Measurements from ENCODE around the gene PDCL2. TPM values are rescaled to one million over a fixed set of nuclear protein-coding genes. Genes with fewer than 3 reads are reported as not detected.

The PDCL2 gene
- total RNA-seq, 6 experiments from 2014 or later: not detected

DNA sequence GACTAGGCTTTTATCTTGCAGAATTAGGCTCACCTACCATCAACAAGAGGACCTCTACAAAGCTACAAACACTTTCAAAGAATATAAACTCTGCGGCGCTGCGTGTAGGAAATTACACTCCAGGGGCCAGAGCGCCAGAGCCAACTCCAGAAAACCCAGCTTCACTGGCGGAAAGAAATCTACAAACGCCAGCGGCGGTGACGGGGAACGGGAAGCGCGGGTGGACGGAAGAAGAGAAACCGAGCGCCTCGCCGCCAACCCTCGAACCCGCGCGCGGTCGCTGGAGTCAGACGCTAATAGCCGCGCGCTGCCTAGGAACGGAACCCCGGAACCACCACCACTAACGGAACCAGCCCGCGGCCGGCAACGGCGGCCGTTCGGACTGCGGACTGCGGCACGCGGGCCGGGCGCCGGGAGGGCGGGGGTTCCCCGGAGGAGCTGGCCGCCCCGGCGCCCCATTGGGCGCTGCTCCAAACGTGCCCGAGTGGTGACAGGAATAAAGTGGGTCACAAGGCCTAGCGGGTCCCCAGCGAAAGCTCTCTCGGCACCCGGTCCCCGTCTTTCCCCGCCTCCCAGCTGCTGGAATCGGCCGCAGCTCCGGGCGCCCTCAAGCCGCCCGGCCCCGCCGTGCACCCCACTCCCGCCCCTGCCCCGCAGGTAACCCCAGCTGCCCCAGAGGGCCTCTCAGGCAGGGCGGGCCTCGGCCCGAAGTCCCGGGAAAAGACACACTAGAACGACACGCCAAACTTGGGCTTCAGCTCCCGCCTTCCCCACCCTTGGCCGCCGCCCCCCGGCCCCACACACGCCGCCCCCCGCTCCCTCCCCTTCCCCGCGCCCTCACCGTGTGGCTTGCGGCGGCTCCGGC, 46.2 kb downstream of the PDCL2 start:
- peaks cover 2% of the 10 kb centered on the region; the same call in 1 of the 2 replicates for H3K27me3 Mint-ChIP-seq (ENCODE audit: insufficient read depth)
- peaks cover 7% of the 10 kb centered on the region; the same call in 1 of the 2 replicates for H3K36me3 Mint-ChIP-seq (ENCODE audit: low read depth)
- peak; percentile 63 for DNase-seq
- TF ChIP-seq, protein P1, sequence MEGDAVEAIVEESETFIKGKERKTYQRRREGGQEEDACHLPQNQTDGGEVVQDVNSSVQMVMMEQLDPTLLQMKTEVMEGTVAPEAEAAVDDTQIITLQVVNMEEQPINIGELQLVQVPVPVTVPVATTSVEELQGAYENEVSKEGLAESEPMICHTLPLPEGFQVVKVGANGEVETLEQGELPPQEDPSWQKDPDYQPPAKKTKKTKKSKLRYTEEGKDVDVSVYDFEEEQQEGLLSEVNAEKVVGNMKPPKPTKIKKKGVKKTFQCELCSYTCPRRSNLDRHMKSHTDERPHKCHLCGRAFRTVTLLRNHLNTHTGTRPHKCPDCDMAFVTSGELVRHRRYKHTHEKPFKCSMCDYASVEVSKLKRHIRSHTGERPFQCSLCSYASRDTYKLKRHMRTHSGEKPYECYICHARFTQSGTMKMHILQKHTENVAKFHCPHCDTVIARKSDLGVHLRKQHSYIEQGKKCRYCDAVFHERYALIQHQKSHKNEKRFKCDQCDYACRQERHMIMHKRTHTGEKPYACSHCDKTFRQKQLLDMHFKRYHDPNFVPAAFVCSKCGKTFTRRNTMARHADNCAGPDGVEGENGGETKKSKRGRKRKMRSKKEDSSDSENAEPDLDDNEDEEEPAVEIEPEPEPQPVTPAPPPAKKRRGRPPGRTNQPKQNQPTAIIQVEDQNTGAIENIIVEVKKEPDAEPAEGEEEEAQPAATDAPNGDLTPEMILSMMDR (IDR thresholded peaks at IDR 0.05): no peak
- peak overlapping the region; percentile 92 for H3K27ac Mint-ChIP-seq
- H3K4me1 Mint-ChIP-seq (ENCODE audit: low read depth): peaks cover 65% of the 10 kb centered on the region
- peak overlapping the region; percentile 99 for H3K4me3 Mint-ChIP-seq
- no peaks in the 10 kb centered on the region for H3K9me3 Mint-ChIP-seq

DNA sequence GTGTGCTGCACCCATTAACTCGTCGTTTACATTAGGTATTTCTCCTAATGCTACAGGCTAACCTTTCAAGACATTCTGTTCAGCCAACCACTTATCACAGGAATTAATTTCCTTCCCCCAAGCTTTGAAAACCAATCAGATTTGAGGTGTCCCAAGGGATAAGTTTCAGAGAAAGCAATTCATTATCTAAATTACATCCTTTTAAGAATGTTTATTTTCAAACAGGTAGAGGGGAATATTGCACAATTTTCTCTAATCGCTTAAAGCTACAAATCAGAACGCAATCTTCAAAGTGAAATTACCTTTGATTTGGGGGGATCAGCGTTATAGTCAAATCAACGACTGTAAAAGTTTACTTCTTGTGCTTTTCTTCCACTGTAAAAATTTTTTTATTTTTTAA, 46.9 kb downstream of the PDCL2 start:
- TF ChIP-seq, protein P1 (IDR thresholded peaks at IDR 0.05): no peak
- Mint-ChIP-seq H3K4me3 (peak overlapping the region; percentile 95), H3K27me3 (ENCODE audit: insufficient read depth) (peaks cover 2% of the 10 kb centered on the region; the same call in 1 of the 2 replicates), H3K9me3 (no peaks in the 10 kb centered on the region), H3K4me1 (ENCODE audit: low read depth) (peaks cover 60% of the 10 kb centered on the region), H3K27ac (peak overlapping the region; percentile 92), H3K36me3 (ENCODE audit: low read depth) (peaks cover 7% of the 10 kb centered on the region; the same call in 1 of the 2 replicates)
- peak; percentile 17 for DNase-seq

GRCh38 chr4:55543858-55544257, 48.2 kb downstream of the PDCL2 start:
- TF ChIP-seq, protein P1 (IDR thresholded peaks at IDR 0.05): peak; percentile 33; the same call in 1 of the 2 replicates
- Mint-ChIP-seq H3K27ac (peak overlapping the region; percentile 79), H3K36me3 (ENCODE audit: low read depth) (peaks cover 3% of the 10 kb centered on the region; the same call in 1 of the 2 replicates), H3K4me1 (ENCODE audit: low read depth) (peaks cover 47% of the 10 kb centered on the region), H3K4me3 (peak overlapping the region; percentile 95), H3K9me3 (no peaks in the 10 kb centered on the region), H3K27me3 (ENCODE audit: insufficient read depth) (peaks cover 2% of the 10 kb centered on the region; the same call in 1 of the 2 replicates)
- DNase-seq: no peak

DNA sequence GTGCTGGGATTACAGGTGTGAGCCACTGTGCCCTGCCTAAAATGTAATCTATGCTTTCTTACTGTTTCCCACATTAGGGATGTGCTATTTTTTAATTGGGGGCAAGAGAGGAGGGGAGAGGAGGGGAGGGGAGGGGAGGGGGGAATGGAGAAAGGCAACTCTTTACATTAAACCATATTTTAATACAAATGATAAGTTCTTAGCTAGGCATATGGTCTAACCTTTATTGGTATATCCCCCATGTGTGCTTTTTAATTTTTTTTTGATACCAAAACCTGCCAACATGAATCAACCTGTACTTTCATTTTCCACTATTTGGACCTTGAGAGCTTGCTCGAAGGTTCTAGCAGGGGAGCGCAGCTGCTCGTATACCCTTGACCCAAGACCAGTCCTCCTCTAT, 51.8 kb downstream of the PDCL2 start:
- H3K4me1 Mint-ChIP-seq (ENCODE audit: low read depth): peaks cover 43% of the 10 kb centered on the region
- TF ChIP-seq, protein P1 (IDR thresholded peaks at IDR 0.05): no peak
- peaks cover 10% of the 10 kb centered on the region for H3K36me3 Mint-ChIP-seq (ENCODE audit: low read depth)
- no peaks in the 10 kb centered on the region for H3K9me3 Mint-ChIP-seq
- H3K4me3 Mint-ChIP-seq: no peak overlapping the region
- H3K27ac Mint-ChIP-seq: no peak overlapping the region
- DNase-seq: no peak
- peaks cover 2% of the 10 kb centered on the region; the same call in 1 of the 2 replicates for H3K27me3 Mint-ChIP-seq (ENCODE audit: insufficient read depth)

- H3K27me3 Mint-ChIP-seq (ENCODE audit: insufficient read depth): peaks cover under 1% of the 10 kb centered on the region; the same call in 1 of the 2 replicates
- H3K4me3 Mint-ChIP-seq: no peak overlapping the region
- no peak overlapping the region for H3K27ac Mint-ChIP-seq
- H3K9me3 Mint-ChIP-seq: no peaks in the 10 kb centered on the region
- peaks cover 10% of the 10 kb centered on the region for H3K36me3 Mint-ChIP-seq (ENCODE audit: low read depth)
- H3K4me1 Mint-ChIP-seq (ENCODE audit: low read depth): peaks cover 38% of the 10 kb centered on the region
- TF ChIP-seq, protein P1 (IDR thresholded peaks at IDR 0.05): no peak
- DNase-seq: peak; percentile 12
Observed at GRCh38 chr4:55539658-55540057, 52.4 kb downstream of the PDCL2 start.
